ENCODE data around the gene AKAP6.

The AKAP6 gene

DNA sequence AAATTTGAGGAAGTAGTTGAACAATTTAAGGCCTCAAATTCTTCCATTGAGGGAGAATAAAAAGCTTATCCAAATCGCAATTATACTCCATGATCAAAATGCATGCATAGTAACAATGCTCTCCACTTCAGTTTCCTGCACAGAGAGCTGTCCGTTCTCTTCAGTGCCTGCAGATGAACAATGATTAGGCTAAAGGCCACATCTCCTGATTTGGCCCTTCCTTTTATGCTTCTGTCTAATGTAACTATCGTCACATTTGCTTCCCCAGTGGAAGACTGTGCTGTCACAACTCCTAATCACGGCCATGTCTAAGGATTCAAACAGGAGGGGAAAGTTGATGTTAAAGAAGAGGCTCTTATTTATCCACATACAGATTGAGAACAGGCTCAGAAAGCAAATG, 496.0 kb downstream of the AKAP6 start:
- no peak for DNase-seq (ENCODE audit: low read depth)
- H3K4me3 ChIP-seq (ENCODE audit: low read depth, low read length), result no peak overlapping the region
- TF ChIP-seq, protein P1, sequence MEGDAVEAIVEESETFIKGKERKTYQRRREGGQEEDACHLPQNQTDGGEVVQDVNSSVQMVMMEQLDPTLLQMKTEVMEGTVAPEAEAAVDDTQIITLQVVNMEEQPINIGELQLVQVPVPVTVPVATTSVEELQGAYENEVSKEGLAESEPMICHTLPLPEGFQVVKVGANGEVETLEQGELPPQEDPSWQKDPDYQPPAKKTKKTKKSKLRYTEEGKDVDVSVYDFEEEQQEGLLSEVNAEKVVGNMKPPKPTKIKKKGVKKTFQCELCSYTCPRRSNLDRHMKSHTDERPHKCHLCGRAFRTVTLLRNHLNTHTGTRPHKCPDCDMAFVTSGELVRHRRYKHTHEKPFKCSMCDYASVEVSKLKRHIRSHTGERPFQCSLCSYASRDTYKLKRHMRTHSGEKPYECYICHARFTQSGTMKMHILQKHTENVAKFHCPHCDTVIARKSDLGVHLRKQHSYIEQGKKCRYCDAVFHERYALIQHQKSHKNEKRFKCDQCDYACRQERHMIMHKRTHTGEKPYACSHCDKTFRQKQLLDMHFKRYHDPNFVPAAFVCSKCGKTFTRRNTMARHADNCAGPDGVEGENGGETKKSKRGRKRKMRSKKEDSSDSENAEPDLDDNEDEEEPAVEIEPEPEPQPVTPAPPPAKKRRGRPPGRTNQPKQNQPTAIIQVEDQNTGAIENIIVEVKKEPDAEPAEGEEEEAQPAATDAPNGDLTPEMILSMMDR (conservative IDR thresholded peaks at IDR 0.05; ENCODE audit: low read depth, low read length), result no peak

DNA sequence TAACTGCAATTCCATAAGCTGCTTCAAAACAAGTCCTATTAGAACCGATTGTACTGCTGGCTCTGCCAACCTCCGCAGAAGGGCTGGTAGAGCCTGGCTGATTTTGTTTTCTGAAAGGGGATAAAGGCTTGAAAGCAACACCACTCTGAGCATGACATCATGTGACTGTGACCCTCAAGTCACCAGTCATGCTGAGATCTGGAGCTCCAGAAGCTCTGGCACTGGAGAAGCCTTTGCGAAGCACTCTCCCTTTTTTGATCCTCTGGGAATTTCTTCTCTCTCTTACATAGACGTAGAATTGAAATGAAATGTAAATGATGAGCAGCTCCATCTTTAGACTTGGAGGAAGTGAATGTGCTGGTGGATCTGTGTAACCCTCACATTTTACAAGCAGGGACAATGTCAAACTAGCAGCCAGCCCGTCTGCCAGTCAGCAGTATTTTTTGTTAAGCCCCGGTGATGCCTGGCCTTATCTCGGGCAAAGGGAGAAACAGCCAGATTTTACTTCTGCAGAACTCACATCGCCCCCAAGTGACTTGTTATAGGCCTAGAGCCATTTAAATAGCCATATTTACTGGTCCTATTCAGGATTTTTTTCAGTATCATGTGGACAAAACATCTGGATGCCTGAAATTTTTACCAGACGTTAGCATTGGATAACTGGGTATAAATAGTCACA, 497.4 kb downstream of the AKAP6 start:
- no peak overlapping the region for H3K4me3 ChIP-seq (ENCODE audit: low read depth, low read length)
- TF ChIP-seq, protein P1 (conservative IDR thresholded peaks at IDR 0.05; ENCODE audit: low read depth, low read length), result peak; percentile 50
- DNase-seq (ENCODE audit: low read depth), result peak; percentile 65

DNA sequence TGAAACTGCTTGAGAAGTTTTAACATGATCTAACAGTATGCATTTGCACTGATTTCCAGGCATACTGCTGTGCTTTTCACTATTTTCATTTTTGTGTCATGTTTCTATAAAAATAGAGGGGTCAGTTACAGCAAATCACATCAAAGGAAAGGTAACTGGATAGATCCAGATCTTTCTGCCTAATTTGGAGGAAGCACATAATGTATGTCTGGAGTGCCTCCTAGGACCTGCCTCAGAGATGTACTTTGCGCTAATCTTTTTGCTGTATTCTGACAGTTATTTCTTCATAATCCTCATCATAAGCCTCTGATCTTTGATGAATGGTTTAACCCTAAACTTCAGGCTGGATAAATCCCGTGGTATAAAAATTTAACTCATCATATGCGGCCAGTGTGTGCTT, 498.4 kb downstream of the AKAP6 start:
- H3K4me3 ChIP-seq (ENCODE audit: low read depth, low read length), result no peak overlapping the region
- no peak for DNase-seq (ENCODE audit: low read depth)
- TF ChIP-seq, protein P1 (conservative IDR thresholded peaks at IDR 0.05; ENCODE audit: low read depth, low read length), result no peak

DNA sequence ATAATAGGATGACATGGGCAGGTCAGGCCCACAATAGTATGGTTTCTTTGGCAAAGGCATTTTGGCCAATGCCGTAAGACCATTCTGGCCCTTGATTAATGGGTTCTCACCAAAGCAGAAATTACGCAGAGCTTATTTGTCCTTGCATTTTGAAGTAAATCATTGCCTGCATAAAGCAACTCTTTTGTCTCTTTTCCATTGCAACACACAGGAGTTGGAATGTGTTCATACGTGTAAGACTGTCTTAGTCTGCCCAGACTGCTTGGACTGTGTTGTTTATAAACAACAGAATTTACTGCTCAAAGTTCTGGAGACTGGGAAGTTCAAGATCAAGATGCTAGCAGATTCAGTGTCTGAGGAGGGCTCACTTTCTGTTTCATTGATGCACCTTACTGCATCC, 506.8 kb downstream of the AKAP6 start:
- DNase-seq (ENCODE audit: low read depth), result no peak
- TF ChIP-seq, protein P1 (conservative IDR thresholded peaks at IDR 0.05; ENCODE audit: low read depth, low read length), result no peak
- H3K4me3 ChIP-seq (ENCODE audit: low read depth, low read length), result no peak overlapping the region

DNA sequence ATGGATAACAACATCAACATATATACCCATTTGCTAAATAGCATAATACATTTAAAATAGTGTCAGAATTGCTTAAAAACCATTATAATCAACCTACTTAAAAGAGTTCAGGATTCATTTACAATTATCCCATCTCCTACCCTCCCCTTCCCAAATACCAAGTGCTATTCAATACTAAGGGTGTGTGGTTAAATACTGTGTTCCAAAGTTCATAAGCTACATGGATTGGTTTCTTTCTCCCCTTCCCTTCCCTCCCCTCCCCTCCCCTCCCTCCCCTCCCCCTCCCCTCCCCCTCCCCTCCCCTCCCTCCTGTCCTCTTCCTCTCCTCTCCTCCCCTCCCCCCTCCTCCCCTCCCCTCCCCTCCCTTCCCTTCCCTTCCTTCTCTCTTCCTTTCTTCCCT, 512.6 kb downstream of the AKAP6 start:
- no peak overlapping the region for H3K4me3 ChIP-seq (ENCODE audit: low read depth, low read length)
- TF ChIP-seq, protein P1 (conservative IDR thresholded peaks at IDR 0.05; ENCODE audit: low read depth, low read length), result no peak
- DNase-seq (ENCODE audit: low read depth), result no peak

DNA sequence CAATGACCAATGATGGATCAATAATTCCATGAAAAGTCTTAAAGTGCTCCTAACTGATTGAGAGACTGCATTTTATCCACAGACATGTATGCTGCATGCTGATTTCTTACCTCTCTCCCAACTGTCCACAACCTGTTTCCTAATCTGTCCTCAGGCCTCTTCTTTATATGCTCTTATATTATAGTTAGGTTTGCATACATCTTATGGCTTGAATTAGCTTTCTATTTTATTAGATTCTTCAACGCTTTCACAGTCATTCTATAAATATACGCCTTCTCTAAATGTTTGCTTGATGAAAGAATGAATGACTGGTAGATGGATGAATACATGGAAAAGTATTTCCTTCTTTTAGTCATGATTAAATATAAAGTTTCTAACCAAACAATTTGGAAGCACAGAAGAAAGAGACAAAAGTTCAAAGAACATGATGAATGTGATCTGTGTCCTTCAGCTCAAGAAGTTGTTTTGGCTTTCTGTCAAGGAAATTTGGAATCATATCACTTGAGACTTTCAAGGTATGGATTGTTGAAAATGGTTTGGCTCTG, 517.8 kb downstream of the AKAP6 start:
- TF ChIP-seq, protein P1 (conservative IDR thresholded peaks at IDR 0.05; ENCODE audit: low read depth, low read length), result no peak
- no peak for DNase-seq (ENCODE audit: low read depth)
- no peak overlapping the region for H3K4me3 ChIP-seq (ENCODE audit: low read depth, low read length)

DNA sequence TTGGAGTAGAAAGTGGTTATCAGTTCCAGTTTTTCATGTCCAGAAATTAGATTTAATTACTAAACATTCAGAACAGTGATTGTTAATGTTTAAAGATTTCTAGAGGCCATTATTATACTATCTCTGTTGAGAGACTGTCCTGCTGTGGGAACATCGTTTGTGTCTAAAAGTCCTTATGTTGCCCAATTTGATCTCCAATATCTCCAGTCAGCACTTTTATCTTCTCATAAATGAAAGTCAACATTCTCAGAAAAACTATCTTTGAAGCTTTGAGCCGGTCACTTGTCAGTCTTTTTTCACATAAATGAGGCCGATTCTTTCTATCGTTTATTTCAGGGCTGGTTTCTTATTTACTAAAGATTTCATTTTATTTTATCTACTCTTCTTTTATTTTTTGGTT, 518.8 kb downstream of the AKAP6 start:
- TF ChIP-seq, protein P1 (conservative IDR thresholded peaks at IDR 0.05; ENCODE audit: low read depth, low read length), result no peak
- DNase-seq (ENCODE audit: low read depth), result no peak

More for the DNA sequence above, 518.8 kb downstream of the AKAP6 start:
- H3K4me3 ChIP-seq (ENCODE audit: low read depth, low read length), result no peak overlapping the region

All from choroid plexus epithelial cell (primary cell).